Measurements from ENCODE around the gene PPP1R3E.
A peak's percentile ranks its signal among the peaks of the same experiment; 100 is the strongest.

PPP1R3E gene

DNA sequence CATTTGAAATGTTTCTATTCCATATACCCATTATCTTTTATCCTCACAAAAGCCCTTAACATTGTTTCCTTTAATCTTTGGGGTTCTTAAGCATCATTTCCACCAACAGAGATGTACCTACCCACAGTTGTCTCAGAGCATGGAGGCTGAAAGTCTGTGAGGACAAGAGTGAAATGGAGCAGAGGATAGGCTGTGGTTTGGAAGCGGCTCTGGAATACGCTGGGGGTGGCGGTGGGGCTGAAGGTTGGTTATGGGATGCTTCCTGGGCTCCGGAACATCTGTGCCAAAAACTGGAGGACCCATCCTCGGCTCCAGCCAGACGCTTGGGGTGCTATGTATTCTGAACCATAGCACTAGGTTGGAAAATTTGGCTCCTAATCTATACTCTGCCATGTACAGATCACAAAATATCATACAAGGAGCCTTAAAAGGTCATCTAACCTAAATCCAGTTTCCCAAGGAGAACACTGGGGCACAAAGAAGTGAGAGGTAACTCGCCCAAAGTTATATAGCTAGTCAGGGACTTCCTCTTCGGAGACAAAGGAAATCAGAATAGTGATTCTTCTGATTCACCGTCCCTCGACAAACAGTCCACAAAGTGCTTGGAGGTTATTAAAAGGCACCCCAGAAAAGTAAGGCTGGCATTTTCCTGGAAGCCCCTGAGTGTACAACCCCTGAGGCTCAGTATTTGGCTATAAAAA, 2.5 kb downstream of the PPP1R3E start:
- no peak for TF ChIP-seq MYC (IDR thresholded peaks at IDR 0.05; ENCODE audit: low read depth, low read length)
- TF ChIP-seq POLR2A (IDR thresholded peaks at IDR 0.05; ENCODE audit: extremely low read depth, insufficient read length): no peak
- TF ChIP-seq, protein P1, sequence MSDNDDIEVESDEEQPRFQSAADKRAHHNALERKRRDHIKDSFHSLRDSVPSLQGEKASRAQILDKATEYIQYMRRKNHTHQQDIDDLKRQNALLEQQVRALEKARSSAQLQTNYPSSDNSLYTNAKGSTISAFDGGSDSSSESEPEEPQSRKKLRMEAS (IDR thresholded peaks at IDR 0.05; ENCODE audit: low read depth, low read length): no peak
- TF ChIP-seq, protein P2, sequence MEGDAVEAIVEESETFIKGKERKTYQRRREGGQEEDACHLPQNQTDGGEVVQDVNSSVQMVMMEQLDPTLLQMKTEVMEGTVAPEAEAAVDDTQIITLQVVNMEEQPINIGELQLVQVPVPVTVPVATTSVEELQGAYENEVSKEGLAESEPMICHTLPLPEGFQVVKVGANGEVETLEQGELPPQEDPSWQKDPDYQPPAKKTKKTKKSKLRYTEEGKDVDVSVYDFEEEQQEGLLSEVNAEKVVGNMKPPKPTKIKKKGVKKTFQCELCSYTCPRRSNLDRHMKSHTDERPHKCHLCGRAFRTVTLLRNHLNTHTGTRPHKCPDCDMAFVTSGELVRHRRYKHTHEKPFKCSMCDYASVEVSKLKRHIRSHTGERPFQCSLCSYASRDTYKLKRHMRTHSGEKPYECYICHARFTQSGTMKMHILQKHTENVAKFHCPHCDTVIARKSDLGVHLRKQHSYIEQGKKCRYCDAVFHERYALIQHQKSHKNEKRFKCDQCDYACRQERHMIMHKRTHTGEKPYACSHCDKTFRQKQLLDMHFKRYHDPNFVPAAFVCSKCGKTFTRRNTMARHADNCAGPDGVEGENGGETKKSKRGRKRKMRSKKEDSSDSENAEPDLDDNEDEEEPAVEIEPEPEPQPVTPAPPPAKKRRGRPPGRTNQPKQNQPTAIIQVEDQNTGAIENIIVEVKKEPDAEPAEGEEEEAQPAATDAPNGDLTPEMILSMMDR (IDR thresholded peaks at IDR 0.05; ENCODE audit: low read depth, low read length): no peak
- H3K4me3 ChIP-seq (ENCODE audit: low read depth, low read length): peak overlapping the region; percentile 91
- DNase-seq (ENCODE audit: low read depth): peak; percentile 21

DNA sequence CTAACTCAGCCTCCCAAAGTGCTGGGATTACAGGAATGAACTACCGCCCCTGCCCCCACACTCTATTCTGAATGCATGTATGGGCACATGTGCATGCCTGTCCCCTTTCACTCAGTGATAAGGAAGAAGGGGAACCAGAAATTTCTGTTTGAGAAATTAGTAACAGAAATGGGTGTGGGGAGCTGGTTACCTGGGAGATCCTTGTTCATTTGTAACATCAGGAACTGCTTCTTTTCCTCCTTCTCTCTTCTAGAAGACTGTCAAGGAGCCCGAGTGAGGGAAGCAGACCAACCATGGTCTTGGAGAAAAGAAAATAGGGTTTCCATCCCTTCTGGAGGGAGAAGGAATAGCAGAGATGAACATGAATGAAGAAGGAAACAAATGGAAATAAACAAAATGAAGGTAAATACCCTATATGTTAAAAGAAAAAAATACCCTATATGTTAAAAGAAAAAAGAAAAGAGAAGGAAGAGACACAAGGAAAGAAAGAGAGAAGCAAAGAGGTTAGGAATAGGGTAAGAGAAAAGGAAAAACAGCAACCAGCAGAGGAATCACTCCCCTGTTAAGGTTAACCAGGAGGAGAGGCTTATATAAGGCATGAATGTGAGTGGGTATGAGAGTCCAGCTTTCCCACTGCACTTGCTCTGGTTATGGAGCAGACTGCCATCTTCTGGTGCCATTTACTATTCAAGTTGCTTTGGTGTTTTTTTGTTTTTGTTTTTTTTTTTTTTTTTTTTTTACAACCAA, 3.3 kb downstream of the PPP1R3E start:
- TF ChIP-seq, protein P1 (IDR thresholded peaks at IDR 0.05; ENCODE audit: low read depth, low read length): no peak
- TF ChIP-seq POLR2A (IDR thresholded peaks at IDR 0.05; ENCODE audit: extremely low read depth, insufficient read length) (no peak), MYC (IDR thresholded peaks at IDR 0.05; ENCODE audit: low read depth, low read length) (no peak)
- TF ChIP-seq, protein P2 (IDR thresholded peaks at IDR 0.05; ENCODE audit: low read depth, low read length): no peak
- H3K4me3 ChIP-seq (ENCODE audit: low read depth, low read length): no peak overlapping the region
- peak; percentile 45 for DNase-seq (ENCODE audit: low read depth)

DNA sequence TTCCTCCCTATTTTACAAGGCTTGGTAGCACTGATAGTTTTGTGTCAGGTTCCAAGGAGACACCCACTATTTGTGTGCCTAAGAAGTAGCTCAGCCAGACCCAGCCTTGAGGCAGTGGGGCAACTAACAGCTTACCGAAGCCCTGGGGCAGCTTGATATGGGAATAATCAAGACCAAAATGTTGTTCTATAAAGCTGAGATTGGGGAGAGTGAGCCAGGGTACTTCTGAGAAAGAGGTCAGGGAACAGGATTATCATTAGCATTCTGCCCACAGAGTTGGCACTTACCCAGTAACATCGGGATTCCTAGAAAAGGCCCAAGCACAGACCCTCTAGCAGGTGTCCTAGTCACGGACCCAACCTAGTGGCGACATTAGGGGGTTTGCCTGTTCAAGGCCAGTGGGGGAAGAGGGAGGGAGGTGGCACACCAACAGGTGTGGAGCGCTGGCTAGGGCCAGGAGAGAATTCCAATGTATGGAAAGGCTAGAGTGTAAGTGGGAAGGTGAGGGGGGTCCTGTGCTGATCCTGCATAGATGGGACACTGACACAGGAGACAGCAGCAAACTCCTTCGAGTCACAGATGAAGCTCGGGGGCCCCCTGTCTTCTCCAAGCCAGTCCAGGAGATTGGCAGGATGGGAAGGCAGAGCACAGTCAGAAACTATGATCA, 4.9 kb downstream of the PPP1R3E start:
- no peak for DNase-seq (ENCODE audit: low read depth)
- no peak overlapping the region for H3K4me3 ChIP-seq (ENCODE audit: low read depth, low read length)
- TF ChIP-seq, protein P2 (IDR thresholded peaks at IDR 0.05; ENCODE audit: low read depth, low read length): no peak
- TF ChIP-seq POLR2A (IDR thresholded peaks at IDR 0.05; ENCODE audit: extremely low read depth, insufficient read length) (no peak), MYC (IDR thresholded peaks at IDR 0.05; ENCODE audit: low read depth, low read length) (no peak)
- TF ChIP-seq, protein P1 (IDR thresholded peaks at IDR 0.05; ENCODE audit: low read depth, low read length): no peak

DNA sequence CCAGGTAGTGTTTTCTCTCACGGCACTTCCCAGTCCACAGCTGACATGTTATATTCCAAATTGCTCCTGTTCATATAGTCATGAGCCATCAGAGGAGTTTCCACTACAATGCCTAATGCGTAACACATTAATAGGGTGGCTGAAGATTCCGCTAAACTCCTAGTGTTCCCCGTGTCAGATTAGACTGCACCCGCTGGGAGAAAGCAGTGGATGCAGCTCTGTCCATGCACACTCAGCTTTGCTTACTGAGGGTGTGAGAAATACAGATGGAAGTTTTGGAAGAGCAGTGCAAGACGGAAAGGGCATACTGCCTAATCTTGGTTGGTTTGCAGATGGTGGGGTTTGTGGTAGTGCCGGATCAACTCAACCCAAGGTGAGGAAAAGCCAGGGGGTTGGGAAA, 5.6 kb downstream of the PPP1R3E start:
- TF ChIP-seq, protein P2 (IDR thresholded peaks at IDR 0.05; ENCODE audit: low read depth, low read length): no peak
- TF ChIP-seq, protein P1 (IDR thresholded peaks at IDR 0.05; ENCODE audit: low read depth, low read length): no peak
- TF ChIP-seq POLR2A (IDR thresholded peaks at IDR 0.05; ENCODE audit: extremely low read depth, insufficient read length) (no peak), MYC (IDR thresholded peaks at IDR 0.05; ENCODE audit: low read depth, low read length) (no peak)
- DNase-seq (ENCODE audit: low read depth): no peak

DNA sequence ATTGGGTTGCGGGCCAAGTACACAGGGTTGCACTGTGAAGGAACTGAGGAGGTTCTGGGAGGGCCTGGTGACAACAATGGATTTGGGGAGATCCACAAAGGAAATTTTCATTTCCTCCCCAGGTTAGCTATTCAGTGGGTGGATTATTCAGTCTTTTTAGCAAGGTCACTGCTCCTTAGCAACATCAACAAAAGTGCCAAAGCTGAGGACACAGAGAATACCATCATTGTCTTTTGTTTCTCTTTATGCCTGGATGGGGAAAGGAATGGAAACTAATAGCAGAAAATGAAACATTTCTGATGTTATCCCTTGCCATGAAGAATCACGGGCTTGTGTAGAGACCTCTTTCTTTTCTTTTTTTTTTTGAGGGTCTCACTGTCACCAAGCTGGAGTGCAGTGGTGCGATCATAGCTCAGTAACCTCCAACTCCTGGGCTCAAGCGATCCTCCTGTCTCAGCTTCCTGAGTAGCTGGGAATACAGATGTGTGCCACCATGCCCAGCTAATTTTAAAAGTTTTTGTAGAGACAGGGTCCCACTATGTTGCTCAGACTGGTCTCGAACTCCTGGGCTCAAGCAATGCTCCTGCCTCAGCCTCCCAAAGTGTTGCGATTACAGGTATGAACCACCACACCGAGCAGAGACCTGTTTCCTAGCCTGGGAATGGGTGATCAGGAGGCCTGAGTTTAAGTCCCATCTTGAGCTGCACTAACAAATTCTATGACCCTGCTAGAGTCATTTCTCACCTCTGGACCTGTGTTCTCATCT, 6.5 kb downstream of the PPP1R3E start:
- TF ChIP-seq, protein P1 (IDR thresholded peaks at IDR 0.05; ENCODE audit: low read depth, low read length): no peak
- no peak for TF ChIP-seq POLR2A (IDR thresholded peaks at IDR 0.05; ENCODE audit: extremely low read depth, insufficient read length)
- TF ChIP-seq MYC (IDR thresholded peaks at IDR 0.05; ENCODE audit: low read depth, low read length): no peak
- TF ChIP-seq, protein P2 (IDR thresholded peaks at IDR 0.05; ENCODE audit: low read depth, low read length): no peak
- no peak for DNase-seq (ENCODE audit: low read depth)

More for the DNA sequence above, 5.6 kb downstream of the PPP1R3E start:
- no peak overlapping the region for H3K4me3 ChIP-seq (ENCODE audit: low read depth, low read length)

More for the DNA sequence above, 6.5 kb downstream of the PPP1R3E start:
- no peak overlapping the region for H3K4me3 ChIP-seq (ENCODE audit: low read depth, low read length)

Data from NB4 (cell line).